GM21723 (cell line): ENCODE measurements around the gene MAD2L1.

Source experiments
- ATAC-seq: cut with Tn5 transposase; IDR thresholded peaks from one replicate; pipeline ENCODE4 v1.9.1; 2021; ENCODE audit warnings: mild to moderate bottlenecking, moderate library complexity; ENCODE audit not compliant: unreplicated experiment

Gene MAD2L1

DNA sequence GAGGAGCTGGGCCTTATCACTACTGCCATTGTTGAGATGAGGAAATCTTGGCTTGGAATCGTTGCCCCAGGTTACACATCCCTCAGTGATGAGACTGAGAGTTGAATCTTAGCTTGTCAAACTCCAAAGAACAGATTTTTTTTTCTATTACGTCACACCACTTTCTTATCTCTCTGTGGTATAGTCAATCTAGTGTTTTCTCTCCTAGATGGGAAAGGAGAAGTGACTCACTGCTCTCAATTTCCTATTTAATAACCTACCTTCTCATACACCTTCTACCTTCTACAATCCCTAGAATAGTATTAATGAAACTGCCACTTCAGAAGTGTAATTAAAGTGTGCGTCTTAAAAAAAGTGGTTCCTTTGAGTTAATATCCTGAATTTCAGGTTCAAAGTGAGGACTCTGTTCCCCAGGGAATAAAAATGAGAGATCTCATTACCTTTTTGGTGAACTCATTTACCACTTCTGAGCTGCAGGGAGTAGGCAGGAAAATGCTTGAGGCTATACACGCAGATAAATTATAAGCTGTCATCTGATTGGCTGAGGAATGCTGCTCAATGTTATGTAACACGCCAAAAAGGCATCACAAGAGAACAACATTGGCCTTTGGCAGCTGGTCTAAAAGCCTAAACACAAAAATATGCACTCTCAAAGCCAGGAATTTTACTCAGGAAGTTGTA lies 59.3 kb downstream of the MAD2L1 start:
- ATAC-seq = no peak
